MCF 10A (cell line): ENCODE measurements around the gene SPRN. TPM values are rescaled to one million over a fixed set of nuclear protein-coding genes. Genes with fewer than 3 reads are reported as not detected.

Source experiments
- BruUV-seq: library from RNA; stranded (reverse); fragments of 400-500 nt; replicated peaks from 2 replicates; lab custom pipeline; 2021; lab: Mats Ljungman, UMichigan
- CTCF ChIA-PET: fragments of 300-600 bp; sonication (Branson Sonifier 250); formaldehyde crosslinking; extraction: SDS; loops from one replicate; lab custom pipeline; 2021; ENCODE audit warnings: antibody characterized with exemption, inconsistent platforms; lab: Yijun Ruan, JAX
- POLR2A ChIA-PET: fragments of 300-600, 350-650 bp; sonication (Branson Sonifier 250); formaldehyde crosslinking; extraction: SDS; loops from one replicate; lab custom pipeline; 2020; ENCODE audit warnings: antibody characterized with exemption, inconsistent platforms; lab: Yijun Ruan, JAX
- DNase-seq: peaks from one replicate; pipeline ENCODE4 v3.0.0-alpha.2; 2018; ENCODE audit not compliant: unreplicated experiment
- H3K27ac Mint-ChIP-seq: one replicate; pipeline ENCODE4 v1.8.0; 2022; ENCODE audit warnings: mild to moderate bottlenecking, low read depth, mixed read lengths; ENCODE audit not compliant: unreplicated experiment
- H3K27me3 Mint-ChIP-seq: one replicate; pipeline ENCODE4 v1.8.0; 2022; ENCODE audit warnings: mixed read lengths; ENCODE audit not compliant: insufficient read depth, unreplicated experiment
- H3K36me3 Mint-ChIP-seq: one replicate; pipeline ENCODE4 v1.8.0; 2022; ENCODE audit warnings: mild to moderate bottlenecking, moderate library complexity, mixed read lengths; ENCODE audit not compliant: insufficient read depth, unreplicated experiment
- H3K4me1 Mint-ChIP-seq: one replicate; pipeline ENCODE4 v1.8.0; 2022; ENCODE audit warnings: mixed read lengths; ENCODE audit not compliant: insufficient read depth, unreplicated experiment
- H3K4me3 Mint-ChIP-seq: one replicate; pipeline ENCODE4 v1.8.0; 2022; ENCODE audit warnings: mild to moderate bottlenecking, moderate library complexity, mixed read lengths; ENCODE audit not compliant: unreplicated experiment
- H3K9me3 Mint-ChIP-seq: one replicate; pipeline ENCODE4 v1.8.0; 2022; ENCODE audit warnings: mixed read lengths; ENCODE audit not compliant: unreplicated experiment
- CTCF ChIP-seq: fragments of 200-600 bp; IDR thresholded peaks from one replicate; pipeline ENCODE4 v1.8.0; 2022; ENCODE audit warnings: antibody characterized with exemption, mild to moderate bottlenecking; ENCODE audit not compliant: unreplicated experiment
- intact Hi-C: fragments of 100-400 bp; cut with micrococcal nuclease; formaldehyde crosslinking; loops from 2 replicates; pipeline ENCODE4 v1.14.1; 2022
- microRNA-seq: library from miRNA; unstranded; fragments of <30 nt; microRNA quantifications from one replicate; pipeline ENCODE4 v1.2.0, GENCODE V29; 2022
- total RNA-seq: library from RNA; stranded (reverse); gene quantifications from 2 replicates; pipeline ENCODE4 v1.2.3, GENCODE V29; 2022

SPRN gene
- total RNA-seq, 1 experiment from 2014 or later = not detected

GRCh38 chr10:133373174-133374090, 51.0 kb downstream of the SPRN start, which contains the start of gene ECHS1:
ECHS1 (minus strand) TSS chr10:133373354; CDS start chr10:133373333, 21 bp downstream.
- Mint-ChIP-seq H3K36me3 (peaks cover 33% of the 10 kb centered on the region), H3K4me3 (peak within 1 kb of the TSS; percentile 82), H3K27ac (peak within 1 kb of the TSS; percentile 88), H3K27me3 (no peaks in the 10 kb centered on the region), H3K9me3 (no peaks in the 10 kb centered on the region), H3K4me1 (peaks cover 10% of the 10 kb centered on the region)
- no peak for TF ChIP-seq CTCF
- DNase-seq = peak; percentile 92
- POLR2A ChIA-PET = interaction anchor here (0.6 to 2.0 kb wide), 4 partner anchors 19 to 94 kb away, joined by 3 to 9 read pairs (median 4); partner anchors contain the start of gene MTG1
- intact Hi-C loops = no loop called here
- CTCF ChIA-PET = interaction anchor here (1.5 to 1.6 kb wide), 2 partner anchors 44 to 66 kb away, joined by 6 read pairs; no protein-coding TSS in a partner anchor
- no TSS peak for BruUV-seq

GRCh38 chr10:133372507-133372906, 51.9 kb downstream of the SPRN start:
- Mint-ChIP-seq H3K4me3 (peak overlapping the region; percentile 82), H3K9me3 (no peaks in the 10 kb centered on the region), H3K4me1 (peaks cover 10% of the 10 kb centered on the region), H3K27ac (peak overlapping the region; percentile 88), H3K27me3 (no peaks in the 10 kb centered on the region), H3K36me3 (peaks cover 39% of the 10 kb centered on the region)
- ChIA-PET POLR2A (interaction anchor here (0.7 to 2.0 kb wide), 2 partner anchors 20 to 781 kb away, joined by 3 to 9 read pairs; partner anchors contain the start of gene MTG1), CTCF (interaction anchor here (1.6 kb wide), 1 partner anchor 65 kb away, joined by 6 read pairs; no protein-coding TSS in a partner anchor)
- no TSS peak for BruUV-seq
- no peak for TF ChIP-seq CTCF
- no peak for DNase-seq
- intact Hi-C loops = no loop called here

Small RNA genes within 50 kb of the gene (microRNA-seq; reads per million reads assigned to microRNA genes)
- gene MIR3944 = 6.5 reads per million, percentile 41 among the genes with 10 or more reads in this experiment

Other genes starting within 250 kb of the SPRN start
- gene UTF1, start 194.4 kb downstream of the SPRN start, total RNA-seq = not detected in 2 replicates
- gene VENTX, start 186.8 kb downstream of the SPRN start, total RNA-seq = not detected in 2 replicates
- 20.2 and 23.2 TPM in 2 replicates for gene ADAM8, start 147.8 kb downstream of the SPRN start, total RNA-seq
- gene TUBGCP2, start 115.8 kb downstream of the SPRN start, total RNA-seq = 95.9 and 96.2 TPM in 2 replicates
- gene ZNF511, start 115.7 kb downstream of the SPRN start, total RNA-seq = 28.9 and 42.7 TPM in 2 replicates
- gene CALY, start 87.7 kb downstream of the SPRN start, total RNA-seq = not detected in 2 replicates
- gene PRAP1, start 77.3 kb downstream of the SPRN start, total RNA-seq = not detected in 2 replicates
- gene FUOM, start 66.6 kb downstream of the SPRN start, total RNA-seq = 16.6 and 22.6 TPM in 2 replicates
- gene ECHS1, start 51.3 kb downstream of the SPRN start, total RNA-seq = 72.4 and 82.7 TPM in 2 replicates
- 1.2 and 1.8 TPM in 2 replicates for gene PAOX, start 45.4 kb downstream of the SPRN start, total RNA-seq
- 71.6 and 74.3 TPM in 2 replicates for gene MTG1, start 30.5 kb downstream of the SPRN start, total RNA-seq
- 0.93 and 1.3 TPM in 2 replicates for gene SCART1, start 29.3 kb upstream of the SPRN start, total RNA-seq
- not detected in 2 replicates for gene CYP2E1, start 102.7 kb upstream of the SPRN start, total RNA-seq
- not detected in 2 replicates for gene SYCE1, start 141.0 kb upstream of the SPRN start, total RNA-seq
- gene FRG2B, start 202.2 kb upstream of the SPRN start, total RNA-seq = not detected in 2 replicates